ENCODE data around the gene ACTMAP. TPM values are rescaled to one million over a fixed set of nuclear protein-coding genes. Genes with fewer than 3 reads are reported as not detected.

The ACTMAP gene
- total RNA-seq, 1 experiment from 2014 or later = 27.7 TPM

- H2AK5ac ChIP-seq (ENCODE audit: insufficient read length, low read length) = no peak overlapping the region
- H3T11ph ChIP-seq (ENCODE audit: low read length) = no peak overlapping the region
- Mint-ChIP-seq H3K36me3 (ENCODE audit: insufficient read depth in 1 of 3, low read depth in 3 of 3) (peaks cover 25 to 73% (median 54%) of the 10 kb centered on the region in 3 experiments), H3K27me3 (ENCODE audit: low read depth) (no peaks in the 10 kb centered on the region; the same call in 1 of the 2 replicates), H3K27ac (peak overlapping the region in 1 of 3 experiments; percentile 61; a peak in 1 of 7 replicates), H3K4me1 (peaks cover 3 to 7% of the 10 kb centered on the region in 2 experiments; a peak in 2 of 4 replicates), H3K4me3 (no peak overlapping the region), H3K9me3 (no peaks in the 10 kb centered on the region)
- H3K79me1 ChIP-seq (ENCODE audit: insufficient read depth, low read depth, low read length, poor library complexity, severe bottlenecking) = no peaks in the 10 kb centered on the region
- no peak overlapping the region for H4K5ac ChIP-seq (ENCODE audit: insufficient read length, low read depth, low read length)
- no peak for TF ChIP-seq CTCF (conservative IDR thresholded peaks at IDR 0.05)
- no peak overlapping the region for H2BK20ac ChIP-seq (ENCODE audit: low read depth, low read length, poor library complexity, severe bottlenecking)
- no peaks in the 10 kb centered on the region for H3K23me2 ChIP-seq (ENCODE audit: insufficient read length, low read depth, low read length, poor library complexity, severe bottlenecking)
- no peak overlapping the region for H3K18ac ChIP-seq (ENCODE audit: insufficient read length, low read depth, low read length)
- H3K4ac ChIP-seq (ENCODE audit: low read depth, low read length) = no peak overlapping the region
- no peaks in the 10 kb centered on the region for H3K4me1 ChIP-seq (ENCODE audit: insufficient read depth, low read length)
- no peak overlapping the region for H3K4me2 ChIP-seq (ENCODE audit: insufficient read depth, insufficient read length, low read length)
- no peak overlapping the region for H2BK12ac ChIP-seq (ENCODE audit: insufficient read length, low read depth, low read length)
- no peaks in the 10 kb centered on the region for H3K79me2 ChIP-seq (ENCODE audit: insufficient read depth, low read length)
- no peaks in the 10 kb centered on the region for H3K27me3 ChIP-seq (ENCODE audit: insufficient read depth, low read length)
- H2AFZ ChIP-seq (ENCODE audit: low read length) = no peak overlapping the region
- H3K9me3 ChIP-seq (ENCODE audit: control insufficient read depth, low read depth, low read length) = no peaks in the 10 kb centered on the region
- no peak overlapping the region for H4K91ac ChIP-seq (ENCODE audit: insufficient read length, low read depth, low read length)
- no CpG with 5 or more reads among the region's 5 CpGs for WGBS (ENCODE audit: extremely low coverage, insufficient read length, low lambda C conversion rate)
- DNase-seq = no peak
- H4K8ac ChIP-seq (replicated peaks; ENCODE audit: insufficient read length, low read depth, low read length) = no peak overlapping the region
- no peak overlapping the region for H2BK120ac ChIP-seq (ENCODE audit: low read depth, low read length, poor library complexity, severe bottlenecking)
- H4K20me1 ChIP-seq (ENCODE audit: control insufficient read depth, insufficient read depth, insufficient read length) = no peaks in the 10 kb centered on the region
- no peak overlapping the region for H3K23ac ChIP-seq (ENCODE audit: insufficient read length, low read depth, low read length)
- H2BK5ac ChIP-seq (ENCODE audit: insufficient read length, low read length) = no peak overlapping the region
- no peak overlapping the region for H3K14ac ChIP-seq (ENCODE audit: insufficient read depth, low read length)
- H3K56ac ChIP-seq (ENCODE audit: insufficient read length, low read depth, low read length) = no peak overlapping the region
- H3K27ac ChIP-seq (ENCODE audit: insufficient read length, low read depth, low read length) = no peak overlapping the region
- H2BK15ac ChIP-seq (ENCODE audit: low read depth, low read length) = no peak overlapping the region
- H3K9ac ChIP-seq (ENCODE audit: extremely low read depth, insufficient read length, low read length) = no peak overlapping the region
Measured at GRCh38 chr19:40709817-40710216, 40.5 kb downstream of the ACTMAP start.

All from H9 (cell line).